Hepatocyte (in vitro differentiated cells): Measurements from ENCODE around the gene TASP1.

Experiments used
- EZH2 ChIP-seq: fragments of 200-600 bp; sonication (generic); IDR thresholded peaks from 2 replicates; pipeline ENCODE4 v1.6.1; 2016; ENCODE audit warnings: antibody characterized with exemption, mild to moderate bottlenecking, borderline replicate concordance
- EZH2phosphoT487 ChIP-seq: fragments of 200-600 bp; sonication (generic); IDR thresholded peaks from one replicate; pipeline ENCODE4 v1.6.1; 2018; ENCODE audit warnings: antibody characterized with exemption, mild to moderate bottlenecking, low read depth, moderate library complexity; ENCODE audit not compliant: unreplicated experiment, severe bottlenecking
- TF ChIP-seq, protein P1 (sequence below): fragments of 200-600 bp; sonication (generic); IDR thresholded peaks from 2 replicates; pipeline ENCODE4 v1.5.1; 2016; ENCODE audit warnings: antibody characterized with exemption, mild to moderate bottlenecking; ENCODE audit not compliant: poor library complexity

DNA sequence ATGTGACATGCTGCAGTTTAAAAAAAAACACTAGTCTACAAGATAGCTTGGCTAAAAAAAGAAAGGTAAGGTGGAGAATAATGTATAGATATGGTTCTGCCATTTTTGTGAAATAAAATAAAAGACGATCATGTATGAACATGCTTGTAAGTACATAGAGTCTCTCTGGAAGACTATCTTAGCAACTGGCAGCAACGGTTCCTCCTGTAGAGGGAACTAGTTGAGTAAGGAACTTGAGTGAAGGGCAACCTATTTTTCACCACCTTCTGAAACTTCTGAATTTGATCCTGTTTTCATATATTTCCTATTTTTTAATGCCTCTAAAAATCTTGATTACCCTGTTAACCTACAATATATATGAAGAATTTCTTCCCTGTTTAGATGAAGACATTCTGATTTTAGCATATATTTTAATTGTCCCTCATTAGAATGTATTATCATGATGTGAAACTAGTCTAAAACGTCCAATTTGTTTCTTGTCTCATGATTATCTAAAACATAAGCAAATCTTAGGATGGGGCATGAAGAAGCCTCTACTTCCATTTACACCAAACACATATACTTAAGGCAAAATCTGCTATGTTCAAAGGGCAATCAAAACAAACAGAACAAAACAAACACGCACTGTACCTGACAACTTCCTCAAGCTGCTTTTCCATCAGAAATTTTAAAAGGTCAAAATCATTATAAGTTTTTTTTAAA lies 215.1 kb downstream of the TASP1 start:
- TF ChIP-seq, protein P1, sequence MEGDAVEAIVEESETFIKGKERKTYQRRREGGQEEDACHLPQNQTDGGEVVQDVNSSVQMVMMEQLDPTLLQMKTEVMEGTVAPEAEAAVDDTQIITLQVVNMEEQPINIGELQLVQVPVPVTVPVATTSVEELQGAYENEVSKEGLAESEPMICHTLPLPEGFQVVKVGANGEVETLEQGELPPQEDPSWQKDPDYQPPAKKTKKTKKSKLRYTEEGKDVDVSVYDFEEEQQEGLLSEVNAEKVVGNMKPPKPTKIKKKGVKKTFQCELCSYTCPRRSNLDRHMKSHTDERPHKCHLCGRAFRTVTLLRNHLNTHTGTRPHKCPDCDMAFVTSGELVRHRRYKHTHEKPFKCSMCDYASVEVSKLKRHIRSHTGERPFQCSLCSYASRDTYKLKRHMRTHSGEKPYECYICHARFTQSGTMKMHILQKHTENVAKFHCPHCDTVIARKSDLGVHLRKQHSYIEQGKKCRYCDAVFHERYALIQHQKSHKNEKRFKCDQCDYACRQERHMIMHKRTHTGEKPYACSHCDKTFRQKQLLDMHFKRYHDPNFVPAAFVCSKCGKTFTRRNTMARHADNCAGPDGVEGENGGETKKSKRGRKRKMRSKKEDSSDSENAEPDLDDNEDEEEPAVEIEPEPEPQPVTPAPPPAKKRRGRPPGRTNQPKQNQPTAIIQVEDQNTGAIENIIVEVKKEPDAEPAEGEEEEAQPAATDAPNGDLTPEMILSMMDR, result no peak
- TF ChIP-seq EZH2, result no peak
- TF ChIP-seq EZH2phosphoT487, result no peak
